Keratinocyte (primary cell): ENCODE results near the gene PXDC1. TPM values are rescaled to one million over a fixed set of nuclear protein-coding genes. Genes with fewer than 3 reads are reported as not detected.

Experiments used
- DNase-seq: peaks from one replicate; pipeline ENCODE4 v3.0.0-alpha.2; 2011; ENCODE audit warnings: low read depth, missing footprints, low spot score
- FAIRE-seq: peaks from 2 replicates; lab custom pipeline; 2011; peaks lifted over from hg19 to GRCh38; lab: Jason Lieb, UNC
- H2AFZ ChIP-seq: 2 replicates; pipeline ENCODE4 v1.6.0; 2012; ENCODE audit warnings: low read length, control low read depth, inconsistent platforms; ENCODE audit not compliant: control insufficient read depth
- H3K27ac ChIP-seq: 2 replicates; pipeline ENCODE4 v1.5.1; 2011; ENCODE audit warnings: low read length; ENCODE audit not compliant: control insufficient read depth, insufficient read depth
- H3K27me3 ChIP-seq: 3 replicates; pipeline ENCODE4 v1.6.0; 2011; ENCODE audit warnings: low read length; ENCODE audit not compliant: control insufficient read depth, insufficient read depth; ENCODE audit errors: extremely low read depth
- H3K36me3 ChIP-seq, 2 experiments: 2 replicates in 1 of 2; 3 replicates in 1 of 2; pipeline ENCODE4 v1.5.1; 2011; ENCODE audit warnings: low read length in 2 of 2, mild to moderate bottlenecking in 1 of 2; ENCODE audit not compliant: control insufficient read depth in 2 of 2, insufficient read depth in 2 of 2; ENCODE audit errors: extremely low read depth in 1 of 2
- H3K4me1 ChIP-seq: 3 replicates; pipeline ENCODE4 v1.5.1; 2011; ENCODE audit warnings: low read length; ENCODE audit not compliant: control insufficient read depth, insufficient read depth; ENCODE audit errors: extremely low read depth
- H3K4me2 ChIP-seq: 3 replicates; pipeline ENCODE4 v1.6.0; 2011; ENCODE audit warnings: low read depth, low read length; ENCODE audit not compliant: control insufficient read depth, insufficient read depth; ENCODE audit errors: extremely low read depth
- H3K4me3 ChIP-seq, 3 experiments: fragments of 200-600 bp in 1 of 3; sonication (generic) in 1 of 3; 2 replicates in 2 of 3; 3 replicates in 1 of 3; pipeline ENCODE4 v1.5.1; 2011 to 2016; ENCODE audit warnings: low read length in 3 of 3, mild to moderate bottlenecking in 3 of 3, control low read depth in 2 of 3, inconsistent platforms in 1 of 3, low read depth in 1 of 3, mixed read lengths in 1 of 3, mixed run types in 1 of 3, moderate library complexity in 1 of 3; ENCODE audit not compliant: control insufficient read depth in 2 of 3, insufficient read depth in 2 of 3; ENCODE audit errors: extremely low read depth in 1 of 3
- H3K79me2 ChIP-seq: 2 replicates; pipeline ENCODE4 v1.6.0; 2012; ENCODE audit warnings: low read length; ENCODE audit not compliant: control insufficient read depth, insufficient read depth
- H3K9ac ChIP-seq: 3 replicates; pipeline ENCODE4 v1.6.0; 2011; ENCODE audit warnings: low read length; ENCODE audit not compliant: control insufficient read depth, insufficient read depth; ENCODE audit errors: extremely low read depth
- H3K9me1 ChIP-seq: 3 replicates; pipeline ENCODE4 v1.6.0; 2011; ENCODE audit warnings: low read length; ENCODE audit not compliant: control insufficient read depth, insufficient read depth; ENCODE audit errors: extremely low read depth
- H3K9me3 ChIP-seq: 2 replicates; pipeline ENCODE4 v1.5.1; 2012; ENCODE audit warnings: low read depth, low read length; ENCODE audit not compliant: control insufficient read depth
- H4K20me1 ChIP-seq: 3 replicates; pipeline ENCODE4 v1.6.0; 2011; ENCODE audit warnings: low read length; ENCODE audit not compliant: control insufficient read depth, insufficient read depth; ENCODE audit errors: extremely low read depth
- EZH2 ChIP-seq: IDR thresholded peaks from one replicate; pipeline ENCODE4 v1.6.1; 2012; ENCODE audit warnings: inconsistent platforms, mild to moderate bottlenecking, low read length, moderate library complexity
- dilution Hi-C: fragments of 300-500 bp; cut with MboI; formaldehyde crosslinking; loops from one replicate; pipeline ENCODE4 v1.7.0; 2020; ENCODE audit warnings: low sequenced_read_pairs; ENCODE audit not compliant: extremely low pct_ligation_motif_present
- polyA plus RNA-seq, 5 experiments: library from polyadenylated mRNA; depleted of rRNA in 3 of 5; stranded (reverse) in 3 of 5; stranded (forward) in 1 of 5; unstranded in 1 of 5; fragments of >200 nt; gene quantifications; 1 replicate in 1 of 5; 2 replicates in 3 of 5; 3 replicates in 1 of 5; pipeline versions ENCODE4 v1.2.1 to v1.2.3, GENCODE V29; 2011 to 2012; ENCODE audit warnings: missing spikeins in 2 of 5, low read depth in 1 of 5, low replicate concordance in 1 of 5
- TF ChIP-seq, protein P1 (sequence below), 3 experiments: IDR thresholded peaks in 1 of 3; conservative IDR thresholded peaks in 1 of 3; optimal IDR thresholded peaks in 1 of 3; 2 replicates in 2 of 3; 3 replicates in 1 of 3; pipeline versions ENCODE3 to v1.5.1; 2011; ENCODE audit warnings: low read length in 3 of 3, mild to moderate bottlenecking in 3 of 3, moderate library complexity in 2 of 3, control low read depth in 1 of 3, inconsistent platforms in 1 of 3; ENCODE audit not compliant: insufficient read depth in 2 of 3; ENCODE audit errors: extremely low read depth in 1 of 3

Gene PXDC1
- polyA plus RNA-seq, 1 donor (not counting 4 experiments of a cell fraction or from before 2014, with no cell fraction given) = 17.1 TPM

DNA sequence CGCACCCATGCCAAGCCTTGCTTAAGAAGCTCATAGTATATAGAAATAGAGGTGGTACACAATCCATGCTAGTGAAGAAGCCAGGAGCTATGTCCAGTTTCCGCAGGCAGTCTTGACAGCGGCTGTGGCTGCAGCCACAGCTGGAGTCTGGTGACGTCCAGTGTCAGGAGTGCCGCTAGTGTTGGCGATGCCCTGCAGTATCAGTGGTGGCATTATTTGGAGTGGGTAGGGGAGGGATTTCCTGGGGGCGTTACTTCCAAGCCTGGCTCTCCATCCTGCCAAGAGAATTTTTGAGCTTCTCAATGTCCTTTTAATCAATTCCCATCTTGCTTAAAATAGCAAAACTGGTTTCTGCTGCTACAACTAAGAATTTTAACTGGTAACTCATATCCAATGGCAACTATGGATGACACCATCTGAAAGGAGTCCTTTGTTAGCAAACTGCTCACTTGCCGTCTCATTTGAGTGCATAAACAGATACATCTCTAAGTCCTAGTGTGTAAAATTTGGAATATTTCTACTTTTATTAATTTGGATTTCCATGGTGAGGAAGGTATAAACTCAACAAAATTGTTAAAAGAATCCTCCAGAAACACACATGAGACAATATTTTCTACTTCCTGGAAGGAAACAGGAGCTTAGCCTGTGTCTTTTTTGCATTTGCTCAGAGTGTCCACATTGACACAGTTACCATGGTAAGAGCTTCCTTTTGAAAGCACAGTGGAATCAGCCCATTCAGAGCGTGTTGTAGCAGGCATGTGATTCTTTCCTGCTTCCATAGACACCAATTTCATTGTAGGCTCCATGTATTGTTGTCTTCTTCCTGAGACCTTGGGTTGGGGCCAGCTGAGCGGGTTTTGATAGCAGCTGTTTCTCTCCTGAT is 44.6 kb upstream of the PXDC1 start:
- DNase-seq (peak; percentile 63), FAIRE-seq (peak; percentile 86)
- H3K36me3 ChIP-seq = no peaks in the 10 kb centered on the region
- H2AFZ ChIP-seq = peak overlapping the region; percentile 0
- H3K9me1 ChIP-seq = no peaks in the 10 kb centered on the region
- H3K27ac ChIP-seq = peak overlapping the region; percentile 88
- peak overlapping the region; percentile 50 for H3K4me2 ChIP-seq
- peaks cover 46% of the 10 kb centered on the region for H3K4me1 ChIP-seq
- no peaks in the 10 kb centered on the region for H3K79me2 ChIP-seq
- no peaks in the 10 kb centered on the region for H3K27me3 ChIP-seq
- dilution Hi-C loops = no loop called here
- peak overlapping the region; percentile 24 for H3K9ac ChIP-seq
- no peak for TF ChIP-seq EZH2
- TF ChIP-seq, protein P1, sequence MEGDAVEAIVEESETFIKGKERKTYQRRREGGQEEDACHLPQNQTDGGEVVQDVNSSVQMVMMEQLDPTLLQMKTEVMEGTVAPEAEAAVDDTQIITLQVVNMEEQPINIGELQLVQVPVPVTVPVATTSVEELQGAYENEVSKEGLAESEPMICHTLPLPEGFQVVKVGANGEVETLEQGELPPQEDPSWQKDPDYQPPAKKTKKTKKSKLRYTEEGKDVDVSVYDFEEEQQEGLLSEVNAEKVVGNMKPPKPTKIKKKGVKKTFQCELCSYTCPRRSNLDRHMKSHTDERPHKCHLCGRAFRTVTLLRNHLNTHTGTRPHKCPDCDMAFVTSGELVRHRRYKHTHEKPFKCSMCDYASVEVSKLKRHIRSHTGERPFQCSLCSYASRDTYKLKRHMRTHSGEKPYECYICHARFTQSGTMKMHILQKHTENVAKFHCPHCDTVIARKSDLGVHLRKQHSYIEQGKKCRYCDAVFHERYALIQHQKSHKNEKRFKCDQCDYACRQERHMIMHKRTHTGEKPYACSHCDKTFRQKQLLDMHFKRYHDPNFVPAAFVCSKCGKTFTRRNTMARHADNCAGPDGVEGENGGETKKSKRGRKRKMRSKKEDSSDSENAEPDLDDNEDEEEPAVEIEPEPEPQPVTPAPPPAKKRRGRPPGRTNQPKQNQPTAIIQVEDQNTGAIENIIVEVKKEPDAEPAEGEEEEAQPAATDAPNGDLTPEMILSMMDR (optimal IDR thresholded peaks at IDR 0.05 in 1 of 3, IDR thresholded peaks at IDR 0.05 in 1 of 3, conservative IDR thresholded peaks at IDR 0.05 in 1 of 3; ENCODE audit: extremely low read depth in 1 of 3, insufficient read depth in 2 of 3, low read length in 3 of 3) = no peak
- no peak overlapping the region for H3K4me3 ChIP-seq
- no peaks in the 10 kb centered on the region for H4K20me1 ChIP-seq
- H3K9me3 ChIP-seq = no peaks in the 10 kb centered on the region

DNA sequence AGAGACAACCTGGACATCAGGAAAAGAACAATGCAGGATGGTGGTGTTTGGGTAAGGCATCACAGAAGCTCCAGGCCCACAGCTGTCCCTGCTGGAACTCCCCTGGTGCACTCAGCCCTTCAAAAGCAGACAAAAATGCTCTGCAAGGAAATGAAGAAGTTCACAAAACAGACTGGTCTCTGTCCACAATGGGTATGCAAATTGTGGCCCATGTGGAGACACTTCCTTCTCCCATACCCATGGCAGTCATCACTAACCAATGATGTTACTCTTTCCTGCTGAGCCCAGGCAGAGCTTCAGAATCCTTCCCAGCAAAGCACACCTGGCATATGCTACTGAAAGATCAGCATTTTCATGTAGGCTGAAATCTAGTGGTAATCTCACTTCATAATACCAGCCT is 42.6 kb upstream of the PXDC1 start:
- dilution Hi-C loops = no loop called here
- Histone ChIP-seq H3K9ac (no peak overlapping the region), H3K4me3 (no peak overlapping the region), H2AFZ (no peak overlapping the region), H4K20me1 (no peaks in the 10 kb centered on the region), H3K36me3 (no peaks in the 10 kb centered on the region), H3K4me2 (no peak overlapping the region), H3K9me1 (no peaks in the 10 kb centered on the region), H3K79me2 (no peaks in the 10 kb centered on the region), H3K9me3 (no peaks in the 10 kb centered on the region), H3K27me3 (no peaks in the 10 kb centered on the region), H3K27ac (no peak overlapping the region), H3K4me1 (peaks cover 34% of the 10 kb centered on the region)
- TF ChIP-seq, protein P1 (optimal IDR thresholded peaks at IDR 0.05 in 1 of 3, IDR thresholded peaks at IDR 0.05 in 1 of 3, conservative IDR thresholded peaks at IDR 0.05 in 1 of 3; ENCODE audit: extremely low read depth in 1 of 3, insufficient read depth in 2 of 3, low read length in 3 of 3) = no peak
- no peak for TF ChIP-seq EZH2
- DNase-seq (no peak), FAIRE-seq (no peak)
